ENCODE data around the gene GRAP2.

The GRAP2 gene

DNA sequence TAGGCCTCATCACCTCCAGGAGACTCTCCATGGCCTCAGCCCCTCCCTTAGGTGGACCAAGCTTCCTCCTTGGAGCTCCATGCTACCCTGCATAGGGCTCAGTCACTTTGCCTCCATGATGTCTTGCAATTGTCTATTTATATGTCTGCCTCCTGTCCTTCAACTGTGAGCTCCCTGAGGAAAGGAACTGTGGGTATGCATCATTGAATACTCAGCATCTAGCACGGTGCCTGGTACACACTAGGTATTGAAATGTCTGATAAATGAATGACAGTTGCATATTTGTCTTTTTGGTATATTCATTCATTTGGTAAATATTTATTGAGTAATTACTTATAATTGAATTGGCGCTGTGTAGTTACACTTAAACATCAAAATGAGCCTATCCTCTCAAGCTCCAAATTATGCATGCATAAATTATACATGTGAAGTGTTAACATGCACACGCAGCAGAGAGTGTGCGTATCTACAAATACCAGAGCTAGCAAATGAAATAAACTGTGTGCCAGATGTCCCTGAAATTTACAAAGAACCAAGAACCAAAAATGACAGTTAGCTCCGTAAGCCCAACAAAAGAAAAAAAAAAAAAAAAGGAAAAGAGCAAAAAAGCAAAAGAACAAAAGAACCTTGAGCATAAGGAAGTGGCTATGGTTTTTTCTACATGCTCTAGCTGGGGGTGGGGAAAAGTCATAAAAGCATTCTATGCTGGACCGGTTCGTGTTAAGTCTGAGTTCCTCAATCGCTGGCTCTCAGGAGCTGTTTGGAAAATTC is 25.2 kb downstream of the GRAP2 start:
- DNase-seq (ENCODE audit: low read depth) = no peak

GRCh38 chr22:39926753-39927152 is 25.9 kb downstream of the GRAP2 start:
- DNase-seq (ENCODE audit: low read depth) = no peak

- no peak for DNase-seq (ENCODE audit: low read depth)
These were observed 26.7 kb downstream of the GRAP2 start for GRCh38 chr22:39927544-39927943.

DNA sequence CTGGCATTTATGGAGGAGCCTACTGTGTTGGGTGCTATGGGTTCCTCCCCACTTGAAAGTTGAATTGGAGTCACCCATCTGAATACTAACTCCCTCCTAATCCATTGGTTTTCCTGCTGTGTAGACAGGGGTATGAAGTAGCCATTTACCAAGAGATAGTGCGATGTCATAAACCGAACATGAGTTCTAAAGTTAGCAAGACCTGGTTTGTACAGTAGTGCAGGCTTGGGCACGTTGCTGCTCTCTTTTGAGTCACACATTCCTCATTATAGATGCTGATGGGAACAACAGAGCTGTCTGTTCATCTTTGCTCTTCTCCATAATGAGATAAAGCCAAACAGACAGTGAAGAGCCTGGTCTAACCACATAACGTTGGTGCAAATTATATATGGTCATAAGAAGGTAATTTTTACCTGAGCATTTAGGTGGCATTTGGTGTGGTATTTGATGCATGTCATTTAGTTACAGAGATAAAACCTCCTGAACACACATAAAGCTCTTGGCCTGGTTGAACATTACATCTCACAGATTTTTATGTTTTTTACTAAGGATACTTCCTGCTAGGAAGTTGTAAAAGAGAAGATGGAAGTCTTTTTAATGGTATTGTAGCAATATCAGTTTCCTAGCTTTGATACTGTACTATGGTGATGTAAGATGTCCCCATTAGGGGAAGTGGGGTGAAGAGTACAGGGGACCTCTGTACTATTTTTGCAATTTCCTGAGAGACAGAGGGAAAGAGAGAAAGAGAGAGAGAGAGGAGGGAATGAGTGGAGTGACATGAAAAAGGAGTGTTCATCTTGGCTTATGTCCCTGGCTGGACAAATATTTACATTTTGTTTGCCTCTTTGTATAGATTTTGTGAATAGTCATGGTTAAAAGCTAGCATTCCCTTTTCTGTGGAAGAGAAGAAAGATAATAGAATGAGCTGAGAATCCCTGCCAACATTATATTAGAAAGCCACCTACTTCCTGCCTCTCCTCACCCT is 27.9 kb downstream of the GRAP2 start:
- DNase-seq (ENCODE audit: low read depth) = no peak

- DNase-seq (ENCODE audit: low read depth) = no peak
These were observed 30.4 kb downstream of the GRAP2 start for GRCh38 chr22:39931251-39931650.

DNA sequence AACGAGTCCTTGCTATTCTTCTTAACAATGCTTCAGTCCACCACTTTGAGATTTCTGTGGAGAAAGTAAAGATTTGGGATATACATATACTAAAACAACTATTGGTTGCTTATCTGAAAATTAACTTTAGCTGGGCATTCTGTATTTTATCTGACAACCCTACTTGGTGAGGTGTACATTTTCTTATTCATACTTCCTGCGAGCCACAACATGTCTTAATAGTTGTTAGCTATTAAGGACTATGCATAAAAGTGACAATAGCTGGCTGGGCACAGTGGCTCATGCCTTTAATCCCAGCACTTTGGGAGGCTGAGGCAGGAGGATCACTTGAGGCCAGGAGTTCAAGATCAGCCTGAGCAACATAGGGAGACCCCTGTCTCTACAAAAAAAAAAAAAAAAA is 31.3 kb downstream of the GRAP2 start:
- DNase-seq (ENCODE audit: low read depth) = no peak

DNA sequence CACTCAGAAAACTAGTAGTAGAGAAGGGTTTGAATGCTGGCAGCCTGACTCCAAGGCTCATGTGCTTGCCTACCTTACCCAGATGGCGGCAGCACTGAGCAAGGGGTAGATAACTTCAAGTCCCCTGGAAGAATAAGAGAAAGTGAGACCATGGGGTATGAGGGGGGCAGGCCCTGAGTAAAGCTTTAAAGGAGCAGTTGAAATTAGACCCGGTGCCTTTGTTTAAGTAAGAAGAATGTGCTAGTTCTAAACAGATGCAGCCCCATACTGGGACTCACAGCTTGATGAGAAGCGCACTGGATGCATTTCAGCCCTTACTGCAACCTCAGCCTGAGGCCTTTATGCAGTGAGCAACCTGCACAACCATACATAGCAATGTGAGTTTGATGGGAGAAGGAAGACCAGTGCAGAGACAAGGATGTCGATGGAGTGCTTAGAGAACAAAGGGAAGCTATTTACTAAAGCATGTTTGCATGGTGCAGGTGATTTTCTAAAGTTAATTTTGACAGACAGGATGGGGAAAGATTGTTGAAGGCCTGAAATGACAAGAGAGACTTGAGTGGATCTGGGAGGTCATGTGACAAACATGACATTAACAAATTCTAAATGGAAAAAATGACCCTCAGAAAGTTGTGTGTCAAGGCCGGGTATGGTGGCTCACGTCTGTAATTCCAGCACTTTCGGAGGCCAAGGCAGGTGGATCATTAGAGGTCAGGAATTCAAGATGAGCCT is 32.2 kb downstream of the GRAP2 start:
- DNase-seq (ENCODE audit: low read depth) = peak; percentile 33

DNA sequence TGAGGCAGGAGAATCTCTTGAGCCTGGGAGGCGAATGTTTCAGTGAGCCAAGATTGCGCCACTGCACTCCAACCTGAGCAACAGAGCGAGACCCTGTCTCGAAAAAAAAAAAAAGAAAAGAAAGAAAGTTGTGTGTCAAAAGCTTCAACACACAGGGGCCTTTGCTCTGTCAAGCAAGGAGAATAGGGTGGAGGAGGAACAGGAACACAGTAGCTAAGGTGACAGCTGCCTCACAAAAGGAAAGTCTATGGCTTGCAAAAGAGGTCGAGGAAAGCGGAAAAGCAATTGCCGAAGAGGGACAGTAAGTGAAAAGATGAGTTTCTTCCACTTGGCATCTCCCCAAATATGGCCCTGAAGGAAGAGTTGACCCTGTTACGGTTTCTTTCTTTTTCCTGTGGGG is 32.9 kb downstream of the GRAP2 start:
- DNase-seq (ENCODE audit: low read depth) = no peak

- DNase-seq (ENCODE audit: low read depth) = no peak
These were observed 34.2 kb downstream of the GRAP2 start for GRCh38 chr22:39935116-39935515.

DNA sequence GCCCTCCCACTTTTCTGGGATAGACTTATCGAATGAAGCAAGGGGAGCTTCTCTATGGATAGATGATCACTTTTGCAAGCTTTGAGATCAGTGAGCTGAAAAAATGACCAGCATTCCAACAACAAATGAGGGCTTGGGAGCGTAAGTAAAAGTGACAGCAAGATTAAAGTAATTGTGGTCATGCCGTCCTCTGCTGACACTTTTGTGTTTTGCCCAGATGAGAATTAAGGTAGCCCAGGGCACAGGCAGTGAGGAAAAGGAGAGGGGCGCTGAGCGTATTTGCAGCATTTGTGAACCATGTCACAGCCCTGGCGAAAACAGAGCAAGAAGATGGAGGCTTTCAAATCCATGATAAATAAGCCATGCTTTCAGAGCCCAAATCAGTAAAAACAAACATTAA is 34.7 kb downstream of the GRAP2 start:
- no peak for DNase-seq (ENCODE audit: low read depth)

DNA sequence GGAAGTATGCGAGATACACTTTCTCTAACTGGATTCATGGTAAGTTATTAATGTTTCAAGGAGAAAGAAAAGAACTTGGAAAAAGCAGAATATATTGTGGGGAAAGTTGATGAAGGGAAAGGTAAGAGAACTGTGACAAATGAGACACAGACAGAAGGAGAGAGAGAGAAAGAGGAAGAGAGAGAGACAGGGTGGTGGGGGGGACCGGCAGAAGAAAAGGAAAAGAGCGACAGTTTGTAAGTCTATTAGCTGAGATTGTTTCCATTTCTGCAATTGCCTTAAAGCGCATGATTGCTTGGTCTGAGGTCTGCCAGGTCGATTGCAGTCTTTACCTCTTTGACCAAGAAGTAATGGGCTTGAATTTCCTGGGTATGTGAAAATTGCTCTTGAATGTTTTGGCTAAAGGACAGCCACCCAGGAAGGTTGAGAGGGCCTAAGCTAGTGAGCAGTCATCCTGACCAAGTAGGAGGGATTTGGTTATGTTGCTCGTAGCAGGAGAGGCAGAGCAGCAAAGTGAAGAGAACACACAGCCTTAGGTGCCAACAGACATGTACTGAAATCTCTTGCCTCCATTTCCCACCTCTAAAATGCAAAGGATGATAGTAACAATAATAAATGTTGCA is 35.8 kb downstream of the GRAP2 start:
- DNase-seq (ENCODE audit: low read depth) = no peak

- DNase-seq (ENCODE audit: low read depth) = no peak
These were observed 37.0 kb downstream of the GRAP2 start for GRCh38 chr22:39937906-39938305.

DNA sequence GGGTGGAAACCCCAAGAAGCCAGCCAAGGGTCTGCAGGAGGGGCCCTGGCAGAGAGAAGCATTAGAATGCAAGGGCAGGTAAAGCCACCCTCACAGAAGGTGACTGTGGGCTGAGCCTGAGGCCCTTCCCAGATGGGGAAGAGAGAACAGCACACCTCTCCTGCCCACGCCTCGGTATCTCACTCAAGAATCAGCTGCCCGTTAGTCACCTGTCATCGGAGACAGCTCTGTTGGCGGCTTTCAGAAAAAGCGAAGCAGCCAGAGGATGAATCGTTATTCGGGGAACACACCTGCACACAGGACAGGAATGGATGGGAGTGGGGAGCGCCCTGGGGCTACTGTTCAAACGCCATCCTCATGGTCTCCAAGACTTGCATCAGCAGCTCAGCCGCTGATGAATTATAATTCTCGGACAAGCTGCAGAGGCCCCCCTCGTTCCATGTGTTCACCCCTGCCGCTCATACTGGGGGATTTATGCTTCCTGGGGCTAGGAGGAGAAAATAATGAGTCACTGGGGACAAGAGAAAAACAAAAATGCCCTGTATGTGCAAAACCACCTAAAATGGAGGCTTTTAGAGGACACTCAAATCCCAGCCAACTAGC is 37.7 kb downstream of the GRAP2 start:
- no peak for DNase-seq (ENCODE audit: low read depth)

DNA sequence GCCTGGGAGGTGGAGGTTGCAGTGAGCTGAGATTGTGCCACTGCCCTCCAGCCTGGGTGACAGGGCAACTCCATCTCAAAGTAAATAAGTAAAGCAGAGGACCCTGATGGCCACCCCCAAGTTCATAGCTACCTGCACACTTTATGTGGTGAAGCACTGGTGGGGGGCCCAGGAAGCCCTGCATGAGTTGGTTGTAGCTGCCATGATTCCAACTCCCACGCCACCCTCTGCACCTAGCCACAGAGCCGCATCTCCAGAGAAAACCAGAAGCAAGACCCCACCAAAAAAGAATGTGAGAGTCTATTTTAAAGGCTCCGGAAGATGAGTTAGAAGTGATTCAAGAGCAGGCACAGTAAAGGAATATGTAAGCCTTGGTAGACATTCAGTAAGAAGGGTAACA is 38.9 kb downstream of the GRAP2 start:
- DNase-seq (ENCODE audit: low read depth) = no peak

DNA sequence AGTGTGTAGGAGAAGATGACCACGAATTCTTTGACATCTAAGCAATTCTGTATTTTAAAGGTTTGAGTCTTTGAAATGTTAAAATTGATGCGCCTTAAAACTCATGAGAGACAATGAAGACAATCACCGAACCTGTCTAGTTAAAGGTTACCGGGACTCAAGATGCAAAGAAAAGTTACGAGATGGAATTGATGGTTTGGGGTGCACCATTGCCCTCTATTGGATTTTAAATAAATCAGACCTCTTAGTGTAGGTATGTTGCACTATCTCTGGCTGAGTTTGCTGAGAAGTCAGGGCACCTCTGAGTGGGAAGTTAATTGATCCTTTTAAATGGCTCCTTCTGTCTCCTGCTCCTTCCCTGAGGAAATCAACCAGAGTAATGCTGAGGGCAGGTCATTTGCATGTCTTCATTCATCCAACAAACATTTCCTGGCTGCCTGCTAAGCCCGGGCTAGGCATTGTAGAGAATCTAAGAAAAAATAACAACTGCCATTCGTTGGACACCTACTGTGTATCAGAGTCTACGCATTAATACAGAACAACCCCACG is 39.9 kb downstream of the GRAP2 start:
- no peak for DNase-seq (ENCODE audit: low read depth)

DNA sequence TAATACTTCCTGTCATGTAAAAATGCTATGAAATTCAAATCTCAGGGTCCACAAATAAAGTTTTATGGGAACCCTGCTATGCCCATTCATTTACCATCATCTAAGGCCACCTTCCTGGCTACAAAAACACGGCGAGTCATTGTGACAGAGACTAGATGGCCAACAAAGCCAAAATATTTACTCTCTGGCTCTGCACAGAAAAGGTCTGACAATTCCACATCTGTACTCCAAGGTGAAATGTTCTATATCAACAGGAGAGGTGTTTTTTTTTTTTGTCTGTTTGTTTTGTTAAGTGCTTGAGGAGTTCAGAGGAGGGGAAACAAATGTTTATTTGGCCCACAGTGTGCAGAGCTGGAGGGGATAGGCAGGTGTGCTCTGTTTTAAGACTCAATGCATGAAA is 40.7 kb downstream of the GRAP2 start:
- no peak for DNase-seq (ENCODE audit: low read depth)

DNA sequence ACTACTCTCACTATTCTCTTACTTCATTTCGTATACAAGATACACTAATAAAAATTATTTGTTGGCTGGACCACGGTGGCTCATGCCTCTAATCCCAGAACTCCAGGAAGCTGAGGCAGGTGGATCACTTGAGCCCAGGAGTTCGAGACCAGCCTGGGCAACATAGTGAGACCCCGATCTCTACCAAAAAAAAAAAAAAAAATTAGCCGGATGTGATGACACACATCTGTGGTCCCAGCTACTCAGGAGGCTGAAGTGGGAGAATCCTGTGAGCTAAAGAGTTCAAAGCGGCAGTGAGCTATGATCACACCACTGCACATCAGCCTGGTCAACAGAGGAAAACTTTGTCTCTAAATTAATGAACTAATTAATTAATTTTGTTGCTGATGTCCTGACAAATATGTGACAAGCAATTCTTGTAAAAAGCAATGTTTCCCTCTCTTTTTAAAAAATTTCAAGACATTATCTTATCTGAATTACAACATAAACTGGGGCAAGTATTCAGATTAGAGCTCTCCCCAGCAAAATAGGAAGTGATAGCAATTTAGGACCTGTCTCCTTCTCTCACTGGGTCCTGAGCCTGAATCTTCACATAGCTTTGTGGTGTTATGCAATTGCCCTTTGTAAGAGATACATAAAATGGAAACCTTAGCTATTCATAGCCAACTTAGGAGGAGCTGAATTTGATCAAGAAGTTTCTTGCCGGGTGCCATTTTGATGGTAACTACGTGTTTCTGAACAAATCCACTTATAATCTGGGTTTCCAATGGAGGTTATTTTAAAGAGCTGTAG is 41.8 kb downstream of the GRAP2 start:
- no peak for DNase-seq (ENCODE audit: low read depth)

GRCh38 chr22:39943337-39943736 is 42.5 kb downstream of the GRAP2 start:
- no peak for DNase-seq (ENCODE audit: low read depth)

DNA sequence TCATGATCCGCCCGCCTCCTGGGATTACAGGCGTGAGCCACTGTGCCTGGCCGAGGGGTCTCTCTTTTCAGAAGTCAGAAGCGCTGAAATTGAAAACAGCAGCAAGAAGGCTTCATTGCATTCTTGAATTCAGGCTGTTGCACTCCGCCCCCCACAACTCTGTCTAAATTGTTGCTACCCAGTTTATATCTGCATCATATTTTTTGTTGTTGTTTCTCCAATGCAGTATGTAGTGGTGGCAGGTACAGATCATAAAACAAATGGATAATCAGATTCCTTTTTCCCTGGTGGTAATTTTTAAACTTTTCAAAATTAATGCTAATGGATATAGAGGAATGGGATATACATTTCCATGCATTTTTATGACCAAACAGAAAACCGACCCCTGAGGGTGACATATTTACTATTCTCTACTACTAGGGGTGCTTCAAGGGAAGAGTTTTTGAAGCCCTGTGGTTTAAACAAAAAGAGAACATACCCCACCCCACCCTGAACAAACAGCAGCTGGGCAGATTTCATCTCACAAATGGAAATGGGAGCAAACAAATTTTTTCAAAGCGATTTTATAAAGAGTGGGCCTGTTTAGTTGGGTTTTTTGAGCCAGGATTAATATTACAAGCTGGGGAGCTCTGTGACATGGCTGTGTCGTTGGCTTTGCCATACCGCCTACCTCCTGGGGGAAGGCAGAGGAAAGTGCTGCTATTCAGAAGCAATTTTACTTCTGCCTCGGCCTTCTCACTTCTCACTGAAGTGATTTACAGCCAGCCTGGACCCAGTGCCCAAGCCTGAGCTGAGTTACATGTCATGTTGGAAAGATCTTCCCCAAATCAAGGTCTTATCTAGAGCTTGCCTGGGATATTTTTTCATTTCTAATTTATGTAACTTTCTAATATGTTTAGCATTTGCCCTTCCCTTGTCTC is 43.3 kb downstream of the GRAP2 start:
- no peak for DNase-seq (ENCODE audit: low read depth)
